Spleen (tissue), 11 donors: Measurements from ENCODE around the gene FA2H. TPM values are rescaled to one million over a fixed set of nuclear protein-coding genes. Genes with fewer than 3 reads are reported as not detected.
A peak's percentile ranks its signal among the peaks of the same experiment; 100 is the strongest.

Experiments
- DNase-seq: peaks from one replicate; pipeline ENCODE4 v3.0.0-alpha.2; 2020
- H3K27ac ChIP-seq, 8 donors: fragments of 200-600 bp; sonication (generic) in 7 of 8; 1 replicate in 4 of 8; 2 replicates in 4 of 8; pipeline versions ENCODE4 v1.5.0 to v1.8.0; 2016 to 2021; ENCODE audit warnings: inconsistent platforms in 4 of 8, mild to moderate bottlenecking in 4 of 8, moderate library complexity in 1 of 8
- H3K27me3 ChIP-seq, 7 donors: fragments of 200-600 bp; sonication (generic) in 6 of 7; replicated peaks in 1 of 7; 1 replicate in 4 of 7; 2 replicates in 3 of 7; pipeline versions ENCODE4 v1.5.0 to v1.8.0; 2016 to 2021; ENCODE audit warnings: inconsistent platforms in 3 of 7, mild to moderate bottlenecking in 1 of 7
- H3K36me3 ChIP-seq, 6 donors: fragments of 200-600 bp; sonication (generic) in 5 of 6; 1 replicate in 4 of 6; 2 replicates in 2 of 6; pipeline versions ENCODE4 v1.5.0 to v1.8.0; 2016 to 2021; ENCODE audit warnings: inconsistent platforms in 2 of 6
- H3K4me1 ChIP-seq, 6 donors: fragments of 200-600 bp; sonication (generic) in 5 of 6; 1 replicate in 3 of 6; 2 replicates in 3 of 6; pipeline versions ENCODE4 v1.5.0 to v1.8.0; 2016 to 2021; ENCODE audit warnings: inconsistent platforms in 3 of 6
- H3K4me3 ChIP-seq, 8 donors: fragments of 200-600 bp; sonication (generic) in 7 of 8; 1 replicate in 4 of 8; 2 replicates in 4 of 8; pipeline versions ENCODE4 v1.5.0 to v1.8.0; 2016 to 2021; ENCODE audit warnings: inconsistent platforms in 4 of 8, mild to moderate bottlenecking in 4 of 8, moderate library complexity in 2 of 8
- H3K9me3 ChIP-seq, 8 donors: fragments of 200-600 bp; sonication (generic) in 7 of 8; 1 replicate in 4 of 8; 2 replicates in 4 of 8; pipeline versions ENCODE4 v1.5.0 to v1.8.0; 2016 to 2021; ENCODE audit warnings: inconsistent platforms in 4 of 8
- CTCF ChIP-seq, 11 experiments: fragments of 200-600 bp in 7 of 11; fragments of 450-650 bp in 4 of 11; sonication (generic) in 4 of 11; IDR thresholded peaks in 8 of 11; conservative IDR thresholded peaks in 3 of 11; 1 replicate in 7 of 11; 2 replicates in 4 of 11; pipeline versions ENCODE4 v1.4.0 to v1.8.0; 2016 to 2021; ENCODE audit warnings: antibody characterized with exemption in 11 of 11, inconsistent platforms in 4 of 11, mild to moderate bottlenecking in 1 of 11
- POLR2A ChIP-seq, 3 donors: fragments of 450-650 bp; IDR thresholded peaks; one replicate each; pipeline ENCODE4 v1.5.1; 2017; ENCODE audit warnings: antibody characterized with exemption in 3 of 3, mild to moderate bottlenecking in 1 of 3
- POLR2AphosphoS5 ChIP-seq, 3 donors: sonication (generic); formaldehyde crosslinking; IDR thresholded peaks; one replicate each; pipeline ENCODE4 v1.5.1; 2017; ENCODE audit warnings: antibody characterized with exemption in 3 of 3
- WGBS, 5 donors: extraction: QIAGEN DNeasy Blood & Tissue Kit in 3 of 5; methylation state at CpG; one replicate each; pipeline versions ENCODE4 v1.1.5 to v1.1.7; 2013 to 2018; 5-methylcytosine and 5-hydroxymethylcytosine counted together
- intact Hi-C: fragments of 100-400 bp; cut with DNase I; formaldehyde crosslinking; loops from one replicate; pipeline ENCODE4 v1.15.0; 2023; ENCODE audit warnings: low total_unique reads
- polyA plus RNA-seq, 3 donors: library from polyadenylated mRNA; stranded (reverse); fragments of 200-250 nt; gene quantifications; one replicate each; pipeline ENCODE4 v1.2.1, GENCODE V29; 2013
- total RNA-seq, 7 donors: library from RNA; depleted of rRNA in 3 of 7; stranded (reverse); fragments of >200 nt in 3 of 7; fragmentation: NEBNext Ultra II Directional in 4 of 7; extraction: Animal tissue kit (Norgen Biotek cat#: 25700) in 4 of 7; gene quantifications; one replicate each; pipeline versions ENCODE4 v1.1.0 to v1.2.1, GENCODE V29; 2016 to 2021
- donor health status: healthy with polysubstance abuse.
- donor health status: DM: no; HTN: no; CAD: no; lungs with moderate emphysema.
- donor health status: DM: no; HTN: no; CAD: no.
- donor health status: Bipolar disorder and iron deficiency.
- donor health status: healthy.
- donor health status: DM: no; HTN: no; CAD: no.
- donor health status: DM: yes; HTN: yes; CAD: no.

The FA2H gene
- total and polyA plus RNA-seq, 10 donors = 0.23 to 2.6 (median 0.59) TPM

- no peak overlapping the region for H3K27ac ChIP-seq
- no peaks in the 10 kb centered on the region for H3K9me3 ChIP-seq
- no peak for TF ChIP-seq POLR2A (IDR thresholded peaks at IDR 0.05)
- no peak for TF ChIP-seq POLR2AphosphoS5 (IDR thresholded peaks at IDR 0.05)
- TF ChIP-seq CTCF (IDR thresholded peaks at IDR 0.05 in 8 of 11, conservative IDR thresholded peaks at IDR 0.05 in 3 of 11) = no peak
- peaks cover 0 to 54% (median 16%) of the 10 kb centered on the region in 7 donors for H3K27me3 ChIP-seq
- intact Hi-C loops = no loop called here
- WGBS, 5 donors = 48 to 55% (median 50%) methylated on average over 11 of the region's 11 CpGs
- no peak for DNase-seq
- no peaks in the 10 kb centered on the region for H3K36me3 ChIP-seq
- H3K4me1 ChIP-seq = peaks cover 0 to 35% (median 17%) of the 10 kb centered on the region in 6 donors
- no peak overlapping the region for H3K4me3 ChIP-seq
These were observed 2.8 kb downstream of the FA2H start for GRCh38 chr16:74771656-74772315.

- DNase-seq = peak; percentile 63
These were observed 3.6 kb downstream of the FA2H start for GRCh38 chr16:74770831-74771526.

GRCh38 chr16:74769586-74770190, 4.9 kb downstream of the FA2H start:
- TF ChIP-seq CTCF (IDR thresholded peaks at IDR 0.05 in 8 of 11, conservative IDR thresholded peaks at IDR 0.05 in 3 of 11) (no peak), POLR2A (IDR thresholded peaks at IDR 0.05) (no peak), POLR2AphosphoS5 (IDR thresholded peaks at IDR 0.05) (no peak)
- H3K9me3 ChIP-seq = no peaks in the 10 kb centered on the region
- peak; percentile 73 for DNase-seq
- no peaks in the 10 kb centered on the region for H3K36me3 ChIP-seq
- 73 to 82% (median 75%) methylated on average over 9 to 10 of the region's 10 CpGs for whole genome bisulfite sequencing, 5 donors
- intact Hi-C loops = no loop called here
- no peak overlapping the region for H3K27ac ChIP-seq
- H3K27me3 ChIP-seq = peaks cover 0 to 51% (median 8%) of the 10 kb centered on the region in 7 donors
- H3K4me1 ChIP-seq = peaks cover 0 to 27% (median 10%) of the 10 kb centered on the region in 6 donors
- no peak overlapping the region for H3K4me3 ChIP-seq

More at GRCh38 chr16:74770831-74771526, 3.6 kb downstream of the FA2H start:
- no peaks in the 10 kb centered on the region for H3K36me3 ChIP-seq
- H3K4me1 ChIP-seq = peaks cover 0 to 35% (median 17%) of the 10 kb centered on the region in 6 donors
- no peaks in the 10 kb centered on the region for H3K9me3 ChIP-seq
- no peak overlapping the region for H3K27ac ChIP-seq
- no peak overlapping the region for H3K4me3 ChIP-seq
- 72 to 87% (median 80%) methylated on average over 11 to 13 of the region's 13 CpGs for WGBS, 5 donors
- H3K27me3 ChIP-seq = peaks cover 0 to 52% (median 16%) of the 10 kb centered on the region in 7 donors
- TF ChIP-seq POLR2AphosphoS5 (IDR thresholded peaks at IDR 0.05) = no peak
- TF ChIP-seq CTCF (IDR thresholded peaks at IDR 0.05 in 8 of 11, conservative IDR thresholded peaks at IDR 0.05 in 3 of 11) = no peak
- TF ChIP-seq POLR2A (IDR thresholded peaks at IDR 0.05) = no peak
- intact Hi-C loops = no loop called here

- peak; percentile 63 for DNase-seq
- H3K4me3 ChIP-seq = no peak overlapping the region
- intact Hi-C loops = no loop called here
- no peak for TF ChIP-seq POLR2AphosphoS5 (IDR thresholded peaks at IDR 0.05)
- TF ChIP-seq CTCF (IDR thresholded peaks at IDR 0.05 in 8 of 11, conservative IDR thresholded peaks at IDR 0.05 in 3 of 11) = no peak
- no peak for TF ChIP-seq POLR2A (IDR thresholded peaks at IDR 0.05)
- peaks cover 0 to 42% (median 0%) of the 10 kb centered on the region in 7 donors for H3K27me3 ChIP-seq
- WGBS, 5 donors = 67 to 88% (median 75%) methylated on average over 5 to 6 of the region's 6 CpGs
- no peak overlapping the region for H3K27ac ChIP-seq
- peaks cover 0 to 14% (median 0%) of the 10 kb centered on the region in 6 donors for H3K4me1 ChIP-seq
- no peaks in the 10 kb centered on the region for H3K9me3 ChIP-seq
- no peaks in the 10 kb centered on the region for H3K36me3 ChIP-seq
These were observed 6.4 kb downstream of the FA2H start for GRCh38 chr16:74768239-74768638.
